ENCODE results near the gene C19orf38. TPM values are rescaled to one million over a fixed set of nuclear protein-coding genes. Genes with fewer than 3 reads are reported as not detected.

The C19orf38 gene
- total RNA-seq, 2 donors from 2014 or later = 0.24 TPM; not detected in 1

- Histone ChIP-seq H3K4me1 (ENCODE audit: control insufficient read depth, insufficient read depth, low read length) (no peaks in the 10 kb centered on the region), H3K4me3 (ENCODE audit: low read length) (no peak overlapping the region), H3K9me3 (ENCODE audit: control insufficient read depth, low read length) (no peaks in the 10 kb centered on the region), H3K27ac (ENCODE audit: low read depth, low read length) (no peak overlapping the region), H3K36me3 (ENCODE audit: control insufficient read depth, insufficient read depth, low read length) (peaks cover 38% of the 10 kb centered on the region), H3K27me3 (ENCODE audit: control insufficient read depth, insufficient read depth, low read length, poor library complexity, severe bottlenecking) (no peaks in the 10 kb centered on the region), H3K9ac (ENCODE audit: extremely low read depth, low read length, poor library complexity, severe bottlenecking) (no peak overlapping the region)
- Mint-ChIP-seq H3K4me3 (no peak overlapping the region), H3K4me1 (no peaks in the 10 kb centered on the region), H3K27me3 (ENCODE audit: insufficient read depth) (no peaks in the 10 kb centered on the region), H3K9me3 (no peaks in the 10 kb centered on the region), H3K27ac (no peak overlapping the region), H3K36me3 (ENCODE audit: low read depth) (peaks cover 42% of the 10 kb centered on the region)
- DNase-seq = peak; percentile 76
- 95% methylated on average over 18 to 26 of the region's 26 CpGs for WGBS, 2 experiments (ENCODE audit: insufficient coverage in 1 of 2, insufficient read length in 1 of 2)
- TF ChIP-seq CTCF (conservative IDR thresholded peaks at IDR 0.05) = peak; percentile 49
Observed at GRCh38 chr19:10828981-10829821, 19.0 kb upstream of the C19orf38 start.

GRCh38 chr19:10829967-10830366 lies 18.2 kb upstream of the C19orf38 start:
- no peaks in the 10 kb centered on the region for H3K9me3 ChIP-seq (ENCODE audit: control insufficient read depth, low read length)
- 94% methylated on average over 16 of the region's 16 CpGs; no CpG with 5 or more reads in 1 of the 2 experiments for WGBS, 2 experiments (ENCODE audit: insufficient coverage in 1 of 2, insufficient read length in 1 of 2)
- H3K27ac ChIP-seq (ENCODE audit: low read depth, low read length) = no peak overlapping the region
- H3K9ac ChIP-seq (ENCODE audit: extremely low read depth, low read length, poor library complexity, severe bottlenecking) = no peak overlapping the region
- H3K4me1 ChIP-seq (ENCODE audit: control insufficient read depth, insufficient read depth, low read length) = no peaks in the 10 kb centered on the region
- H3K36me3 ChIP-seq (ENCODE audit: control insufficient read depth, insufficient read depth, low read length) = peaks cover 36% of the 10 kb centered on the region
- DNase-seq = no peak
- no peak overlapping the region for H3K4me3 ChIP-seq (ENCODE audit: low read length)
- Mint-ChIP-seq H3K4me1 (no peaks in the 10 kb centered on the region), H3K27me3 (ENCODE audit: insufficient read depth) (no peaks in the 10 kb centered on the region), H3K4me3 (no peak overlapping the region), H3K36me3 (ENCODE audit: low read depth) (peaks cover 35% of the 10 kb centered on the region), H3K9me3 (no peaks in the 10 kb centered on the region), H3K27ac (no peak overlapping the region)
- H3K27me3 ChIP-seq (ENCODE audit: control insufficient read depth, insufficient read depth, low read length, poor library complexity, severe bottlenecking) = no peaks in the 10 kb centered on the region
- no peak for TF ChIP-seq CTCF (conservative IDR thresholded peaks at IDR 0.05)

GRCh38 chr19:10830370-10830769 lies 17.8 kb upstream of the C19orf38 start:
- no peaks in the 10 kb centered on the region for H3K4me1 ChIP-seq (ENCODE audit: control insufficient read depth, insufficient read depth, low read length)
- H3K27me3 ChIP-seq (ENCODE audit: control insufficient read depth, insufficient read depth, low read length, poor library complexity, severe bottlenecking) = no peaks in the 10 kb centered on the region
- no peak overlapping the region for H3K4me3 ChIP-seq (ENCODE audit: low read length)
- Mint-ChIP-seq H3K4me3 (no peak overlapping the region), H3K9me3 (no peaks in the 10 kb centered on the region), H3K36me3 (ENCODE audit: low read depth) (peaks cover 31% of the 10 kb centered on the region), H3K27ac (no peak overlapping the region), H3K4me1 (no peaks in the 10 kb centered on the region), H3K27me3 (ENCODE audit: insufficient read depth) (no peaks in the 10 kb centered on the region)
- H3K9me3 ChIP-seq (ENCODE audit: control insufficient read depth, low read length) = no peaks in the 10 kb centered on the region
- no peak for TF ChIP-seq CTCF (conservative IDR thresholded peaks at IDR 0.05)
- peaks cover 39% of the 10 kb centered on the region for H3K36me3 ChIP-seq (ENCODE audit: control insufficient read depth, insufficient read depth, low read length)
- no peak for DNase-seq
- WGBS, 2 experiments (ENCODE audit: insufficient coverage in 1 of 2, insufficient read length in 1 of 2) = 96 to 100% methylated on average over 1 to 7 of the region's 7 CpGs
- no peak overlapping the region for H3K9ac ChIP-seq (ENCODE audit: extremely low read depth, low read length, poor library complexity, severe bottlenecking)
- no peak overlapping the region for H3K27ac ChIP-seq (ENCODE audit: low read depth, low read length)

Data from endodermal cell (in vitro differentiated cells).